Spleen (tissue), 7 donors: ENCODE measurements around the gene SMARCAL1.

Source experiments
- CTCF ChIP-seq, 11 experiments: fragments of 200-600 bp in 7 of 11; fragments of 450-650 bp in 4 of 11; sonication (generic) in 4 of 11; IDR thresholded peaks in 8 of 11; conservative IDR thresholded peaks in 3 of 11; 1 replicate in 7 of 11; 2 replicates in 4 of 11; pipeline versions ENCODE4 v1.4.0 to v1.8.0; 2016 to 2021; ENCODE audit warnings: antibody characterized with exemption in 11 of 11, inconsistent platforms in 4 of 11, mild to moderate bottlenecking in 1 of 11
- POLR2A ChIP-seq, 3 donors: fragments of 450-650 bp; IDR thresholded peaks; one replicate each; pipeline ENCODE4 v1.5.1; 2017; ENCODE audit warnings: antibody characterized with exemption in 3 of 3, mild to moderate bottlenecking in 1 of 3
- POLR2AphosphoS5 ChIP-seq, 3 donors: sonication (generic); formaldehyde crosslinking; IDR thresholded peaks; one replicate each; pipeline ENCODE4 v1.5.1; 2017; ENCODE audit warnings: antibody characterized with exemption in 3 of 3
- donor health status: DM: no; HTN: no; CAD: no; lungs with moderate emphysema.
- donor health status: DM: no; HTN: no; CAD: no.
- donor health status: DM: no; HTN: no; CAD: no.

DNA sequence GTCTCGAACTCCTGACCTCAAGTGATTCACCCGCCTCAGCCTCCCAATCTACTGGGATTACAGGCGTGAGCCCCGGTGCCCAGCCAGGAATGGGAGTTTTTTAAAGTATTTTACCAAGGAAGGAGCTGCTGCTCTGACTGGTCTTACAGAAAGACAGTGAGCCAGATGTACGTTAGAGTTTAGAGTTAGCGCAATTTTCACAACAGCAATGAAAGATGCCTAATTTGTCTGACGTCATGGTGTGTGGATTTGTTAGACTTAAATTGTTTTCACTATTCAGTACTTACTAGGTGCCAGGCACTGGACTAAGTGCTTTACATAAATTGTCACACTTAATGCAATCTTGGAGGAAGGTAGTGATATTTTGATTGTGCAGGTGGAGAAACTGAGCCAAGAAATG, 74.0 kb downstream of the SMARCAL1 start:
- TF ChIP-seq CTCF (IDR thresholded peaks at IDR 0.05 in 8 of 11, conservative IDR thresholded peaks at IDR 0.05 in 3 of 11) (no peak), POLR2AphosphoS5 (IDR thresholded peaks at IDR 0.05) (no peak), POLR2A (IDR thresholded peaks at IDR 0.05) (no peak)
